Neutrophil (primary cell): ENCODE data around the gene PHC1.

Experiments used
- H3K27ac ChIP-seq: fragments of 200-600 bp; sonication (generic); 2 replicates; pipeline ENCODE4 v1.5.1; 2016; ENCODE audit warnings: mild to moderate bottlenecking, moderate library complexity
- H3K27me3 ChIP-seq: fragments of 200-600 bp; sonication (generic); 2 replicates; pipeline ENCODE4 v1.6.0; 2016; ENCODE audit warnings: mild to moderate bottlenecking
- H3K36me3 ChIP-seq: fragments of 200-600 bp; sonication (generic); 2 replicates; pipeline ENCODE4 v1.5.1; 2017
- H3K4me1 ChIP-seq, 2 experiments: fragments of 200-600 bp in 1 of 2; sonication (generic) in 1 of 2; 1 replicate in 1 of 2; 2 replicates in 1 of 2; pipeline versions ENCODE4 v1.5.1 to v1.6.1; 2013 to 2016; ENCODE audit warnings: low read depth in 1 of 2, low read length in 1 of 2, mild to moderate bottlenecking in 1 of 2, moderate library complexity in 1 of 2; ENCODE audit not compliant: control insufficient read depth in 1 of 2, insufficient read depth in 1 of 2
- H3K4me3 ChIP-seq, 2 experiments: fragments of 200-600 bp in 1 of 2; sonication (generic) in 1 of 2; 1 replicate in 1 of 2; 2 replicates in 1 of 2; pipeline ENCODE4 v1.5.1; 2013 to 2016; ENCODE audit warnings: low read depth in 1 of 2, low read length in 1 of 2, mild to moderate bottlenecking in 1 of 2, moderate library complexity in 1 of 2
- H3K9me3 ChIP-seq: fragments of 200-600 bp; sonication (generic); 2 replicates; pipeline ENCODE4 v1.5.1; 2016
- TF ChIP-seq, protein P1 (sequence below): fragments of 200-600 bp; sonication (generic); IDR thresholded peaks from 2 replicates; pipeline ENCODE4 v1.5.1; 2016; ENCODE audit warnings: antibody characterized with exemption

The PHC1 gene

DNA sequence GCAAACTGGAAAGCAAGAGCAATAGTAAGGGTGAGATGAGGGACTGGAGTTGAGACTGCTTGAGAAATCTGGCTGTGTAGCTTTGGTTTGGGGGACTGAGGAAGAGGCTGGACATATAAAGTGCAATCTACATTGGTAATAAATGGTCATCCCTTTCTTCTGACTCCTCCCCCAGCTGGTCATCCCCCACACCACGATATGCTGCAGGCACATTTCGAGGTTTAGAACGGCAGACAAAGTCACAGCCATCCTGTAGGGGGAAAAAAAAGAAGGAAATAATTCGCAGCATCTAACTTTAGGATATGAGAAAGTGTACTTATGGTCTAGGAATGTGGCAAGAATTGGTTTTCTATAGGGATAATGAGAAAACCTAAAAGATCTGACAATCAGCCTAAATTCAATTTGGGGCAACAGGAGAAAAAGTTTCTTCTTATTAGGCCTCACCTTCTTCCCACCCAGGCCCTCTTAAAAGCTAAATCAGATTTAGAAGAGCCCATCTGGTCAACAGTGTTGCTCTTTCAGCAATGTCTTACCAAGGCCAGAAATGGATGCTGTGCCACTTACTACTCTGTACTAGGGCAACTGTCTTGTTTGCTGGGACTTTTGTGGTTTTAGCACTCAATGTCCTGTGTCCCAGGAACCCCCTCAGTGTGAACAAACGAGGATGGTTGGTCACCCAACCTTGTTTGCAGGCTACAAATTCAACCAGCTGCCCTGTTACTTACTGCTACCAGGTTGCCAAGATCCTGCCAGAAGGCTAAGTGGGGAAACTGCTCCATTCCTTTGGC, 27.6 kb downstream of the PHC1 start:
- H3K27me3 ChIP-seq = no peaks in the 10 kb centered on the region
- peaks cover 52% of the 10 kb centered on the region for H3K36me3 ChIP-seq
- no peak overlapping the region for H3K27ac ChIP-seq
- no peaks in the 10 kb centered on the region for H3K9me3 ChIP-seq
- TF ChIP-seq, protein P1, sequence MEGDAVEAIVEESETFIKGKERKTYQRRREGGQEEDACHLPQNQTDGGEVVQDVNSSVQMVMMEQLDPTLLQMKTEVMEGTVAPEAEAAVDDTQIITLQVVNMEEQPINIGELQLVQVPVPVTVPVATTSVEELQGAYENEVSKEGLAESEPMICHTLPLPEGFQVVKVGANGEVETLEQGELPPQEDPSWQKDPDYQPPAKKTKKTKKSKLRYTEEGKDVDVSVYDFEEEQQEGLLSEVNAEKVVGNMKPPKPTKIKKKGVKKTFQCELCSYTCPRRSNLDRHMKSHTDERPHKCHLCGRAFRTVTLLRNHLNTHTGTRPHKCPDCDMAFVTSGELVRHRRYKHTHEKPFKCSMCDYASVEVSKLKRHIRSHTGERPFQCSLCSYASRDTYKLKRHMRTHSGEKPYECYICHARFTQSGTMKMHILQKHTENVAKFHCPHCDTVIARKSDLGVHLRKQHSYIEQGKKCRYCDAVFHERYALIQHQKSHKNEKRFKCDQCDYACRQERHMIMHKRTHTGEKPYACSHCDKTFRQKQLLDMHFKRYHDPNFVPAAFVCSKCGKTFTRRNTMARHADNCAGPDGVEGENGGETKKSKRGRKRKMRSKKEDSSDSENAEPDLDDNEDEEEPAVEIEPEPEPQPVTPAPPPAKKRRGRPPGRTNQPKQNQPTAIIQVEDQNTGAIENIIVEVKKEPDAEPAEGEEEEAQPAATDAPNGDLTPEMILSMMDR = no peak
- H3K4me1 ChIP-seq = no peaks in the 10 kb centered on the region
- no peak overlapping the region for H3K4me3 ChIP-seq

DNA sequence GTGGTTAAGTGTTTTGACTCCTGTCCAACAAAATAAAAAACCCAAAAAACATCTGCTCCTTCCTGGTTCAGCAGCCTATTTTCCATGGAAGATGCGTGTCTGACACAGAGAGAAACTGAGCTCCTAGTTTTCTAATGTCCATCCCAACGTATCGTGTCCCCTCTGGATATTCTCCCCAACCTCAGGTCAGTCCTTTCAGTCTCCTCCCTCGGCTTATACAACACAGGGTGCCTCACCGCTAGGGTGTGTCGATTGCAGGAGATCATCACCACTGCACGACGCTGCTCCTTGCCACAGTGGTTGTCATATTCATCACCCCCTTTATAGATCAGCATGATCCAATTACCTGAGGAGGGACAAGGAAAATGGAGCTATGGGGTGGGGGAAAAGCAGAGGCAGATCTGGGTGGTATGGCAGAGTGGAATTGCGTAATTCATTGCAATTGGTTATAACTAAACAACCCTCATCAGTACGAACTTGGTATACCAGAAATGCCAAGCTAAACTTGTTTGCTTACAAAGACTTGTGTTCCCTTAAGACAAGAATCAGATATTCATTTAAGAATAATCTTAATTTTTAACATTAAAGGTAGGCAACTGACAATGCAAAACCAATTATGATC, 29.4 kb downstream of the PHC1 start:
- Histone ChIP-seq H3K4me1 (peaks cover 7% of the 10 kb centered on the region in 2 experiments), H3K36me3 (peaks cover 52% of the 10 kb centered on the region), H3K9me3 (no peaks in the 10 kb centered on the region), H3K4me3 (no peak overlapping the region), H3K27ac (no peak overlapping the region), H3K27me3 (no peaks in the 10 kb centered on the region)
- TF ChIP-seq, protein P1 = no peak

- H3K4me1 ChIP-seq = peaks cover 18 to 24% of the 10 kb centered on the region in 2 experiments
- no peak overlapping the region for H3K4me3 ChIP-seq
- TF ChIP-seq, protein P1 = no peak
- no peaks in the 10 kb centered on the region for H3K27me3 ChIP-seq
- peaks cover 40% of the 10 kb centered on the region for H3K36me3 ChIP-seq
- no peak overlapping the region for H3K27ac ChIP-seq
- H3K9me3 ChIP-seq = no peaks in the 10 kb centered on the region
Observed at GRCh38 chr12:8946733-8947132, 32.4 kb downstream of the PHC1 start.

GRCh38 chr12:8947737-8948136, 33.4 kb downstream of the PHC1 start:
- no peaks in the 10 kb centered on the region for H3K27me3 ChIP-seq
- no peaks in the 10 kb centered on the region for H3K9me3 ChIP-seq
- H3K27ac ChIP-seq = no peak overlapping the region
- peaks cover 18 to 24% of the 10 kb centered on the region in 2 experiments for H3K4me1 ChIP-seq
- H3K4me3 ChIP-seq = no peak overlapping the region
- H3K36me3 ChIP-seq = peaks cover 31% of the 10 kb centered on the region
- TF ChIP-seq, protein P1 = no peak

DNA sequence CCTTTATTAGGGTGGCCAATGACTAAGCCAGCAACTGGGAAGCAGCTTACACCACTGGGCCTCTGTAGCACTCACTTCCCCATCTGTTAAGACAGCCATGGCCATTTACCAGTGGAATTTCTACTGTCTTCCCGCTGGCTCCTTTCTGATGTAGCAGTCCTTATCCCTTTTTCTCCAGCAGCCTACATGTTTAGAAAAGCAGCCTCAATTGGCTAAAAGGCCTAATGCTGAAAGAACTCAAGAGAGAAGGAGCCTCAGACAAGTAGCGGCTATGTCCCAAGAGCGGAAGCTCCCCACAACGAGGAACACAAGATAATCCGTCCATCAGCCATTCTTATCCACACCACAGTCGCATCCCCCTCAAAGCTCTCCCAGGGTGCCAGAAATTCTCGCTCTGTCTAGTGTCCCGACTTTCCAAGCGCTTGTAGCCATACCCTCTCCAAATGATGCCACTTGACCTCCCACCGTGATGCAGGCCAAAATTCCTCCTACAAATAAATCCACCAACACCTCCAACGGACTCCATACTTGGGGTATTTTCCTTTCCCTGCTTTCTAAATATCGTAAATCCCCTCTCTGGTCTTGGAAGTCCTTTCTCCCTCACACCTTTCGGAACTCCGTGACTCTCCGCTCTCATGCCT, 34.5 kb downstream of the PHC1 start:
- Histone ChIP-seq H3K27me3 (no peaks in the 10 kb centered on the region), H3K4me3 (peak overlapping the region; percentile 97 to 98), H3K36me3 (peaks cover 21% of the 10 kb centered on the region), H3K27ac (peak overlapping the region; percentile 96), H3K9me3 (no peaks in the 10 kb centered on the region), H3K4me1 (peaks cover 18 to 24% of the 10 kb centered on the region in 2 experiments)
- TF ChIP-seq, protein P1 = no peak
